CD4-positive, alpha-beta T cell treated with Interleukin-21 for 1 hour (primary cell): ENCODE measurements around the gene PCED1A.
A peak's percentile ranks its signal among the peaks of the same experiment; 100 is the strongest.

Experiments used
- DNase-seq: peaks from one replicate; pipeline ENCODE4 v3.0.0-alpha.2; 2020

PCED1A gene, protein sequence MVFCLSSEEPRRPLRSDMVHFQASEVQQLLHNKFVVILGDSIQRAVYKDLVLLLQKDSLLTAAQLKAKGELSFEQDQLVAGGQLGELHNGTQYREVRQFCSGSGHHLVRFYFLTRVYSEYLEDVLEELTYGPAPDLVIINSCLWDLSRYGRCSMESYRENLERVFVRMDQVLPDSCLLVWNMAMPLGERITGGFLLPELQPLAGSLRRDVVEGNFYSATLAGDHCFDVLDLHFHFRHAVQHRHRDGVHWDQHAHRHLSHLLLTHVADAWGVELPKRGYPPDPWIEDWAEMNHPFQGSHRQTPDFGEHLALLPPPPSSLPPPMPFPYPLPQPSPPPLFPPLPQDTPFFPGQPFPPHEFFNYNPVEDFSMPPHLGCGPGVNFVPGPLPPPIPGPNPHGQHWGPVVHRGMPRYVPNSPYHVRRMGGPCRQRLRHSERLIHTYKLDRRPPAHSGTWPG

DNA sequence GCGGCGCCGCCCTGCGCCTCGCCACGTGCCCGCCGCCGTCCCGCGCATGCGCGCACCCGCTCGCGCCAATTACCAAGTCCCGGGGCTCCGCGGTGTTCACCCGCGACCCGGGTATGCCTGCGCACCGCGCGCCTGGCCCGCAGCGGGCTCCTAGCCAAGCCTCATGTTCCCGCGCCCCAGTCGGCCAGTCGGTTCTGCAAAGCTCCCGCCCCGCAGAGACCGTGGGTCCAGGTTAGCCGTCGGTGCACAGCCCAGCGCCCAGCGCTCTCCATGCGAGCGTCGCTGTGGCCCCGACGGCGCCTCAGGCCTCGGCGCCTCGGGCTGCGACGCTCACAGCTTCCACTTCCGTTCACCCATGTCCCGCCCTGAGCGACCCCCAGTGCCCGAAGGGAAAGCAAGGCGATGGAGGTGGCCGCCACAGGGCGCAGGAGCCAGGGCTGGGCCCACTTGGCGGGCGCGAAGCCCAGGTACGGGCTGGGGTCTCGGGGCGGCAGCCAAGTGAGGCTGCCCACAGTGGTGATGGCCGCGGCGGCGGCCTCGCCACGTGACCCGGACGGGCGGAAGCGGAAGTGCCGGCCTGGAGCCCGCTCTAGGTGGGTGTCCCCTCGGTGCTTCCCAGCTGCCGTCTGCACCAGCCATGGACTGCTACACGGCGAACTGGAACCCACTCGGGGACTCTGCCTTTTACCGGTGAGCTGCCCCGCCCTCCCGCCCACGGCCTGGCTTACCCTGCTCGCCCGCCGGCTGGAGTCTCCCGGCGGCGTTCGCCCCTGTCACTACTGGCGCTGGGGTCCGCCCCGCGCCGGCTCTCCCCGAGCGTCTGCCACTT, at the start of gene PCED1A, which contains the start of gene VPS16:
PCED1A (minus strand) TSS at position 518 of the 829 bp plus-strand sequence. CDS start 743 bp downstream, outside the sequence.
VPS16 (plus strand) TSS at position 608 of the 829 bp plus-strand sequence; CDS start at position 638, 30 bp downstream.
- DNase-seq: peak; percentile 89

DNA sequence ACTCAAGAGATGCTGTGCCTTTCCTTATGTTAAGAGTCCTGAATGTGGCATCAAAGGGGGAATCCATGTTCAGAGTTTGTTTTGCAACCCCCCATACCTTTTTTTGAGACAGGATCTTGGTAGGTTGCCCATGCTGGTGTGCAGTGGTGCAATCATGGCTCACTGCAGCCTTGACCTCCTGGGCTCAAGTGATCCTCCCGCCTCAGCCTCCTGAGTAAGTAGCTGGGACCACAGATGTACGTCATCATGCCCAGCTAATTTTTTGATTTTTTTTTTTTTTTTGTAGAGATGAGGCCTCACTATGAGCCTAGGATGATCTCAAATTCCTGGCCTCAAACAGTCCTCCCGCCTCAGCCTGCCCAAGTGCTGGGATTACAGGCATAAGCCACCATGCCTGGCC, 49.3 kb upstream of the PCED1A start:
- DNase-seq: no peak

DNA sequence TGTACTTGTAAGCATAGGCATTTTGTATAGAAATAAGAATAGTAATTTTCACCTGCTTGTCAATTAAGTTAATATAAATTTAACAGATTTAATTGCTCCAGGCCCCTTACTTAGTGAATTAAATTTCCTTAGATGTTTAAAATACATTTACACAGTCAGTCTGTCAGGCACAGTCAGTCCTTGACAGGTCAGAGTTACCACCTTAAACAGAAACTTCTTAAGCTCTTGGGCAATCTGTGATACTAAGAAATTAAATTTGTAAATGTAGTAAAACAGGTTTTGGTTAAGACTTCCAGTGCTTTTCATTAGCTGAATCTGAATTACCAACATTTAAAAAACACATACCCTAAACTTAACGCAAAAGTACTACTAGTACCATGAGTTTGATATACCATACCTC, 48.8 kb upstream of the PCED1A start:
- DNase-seq: no peak

DNA sequence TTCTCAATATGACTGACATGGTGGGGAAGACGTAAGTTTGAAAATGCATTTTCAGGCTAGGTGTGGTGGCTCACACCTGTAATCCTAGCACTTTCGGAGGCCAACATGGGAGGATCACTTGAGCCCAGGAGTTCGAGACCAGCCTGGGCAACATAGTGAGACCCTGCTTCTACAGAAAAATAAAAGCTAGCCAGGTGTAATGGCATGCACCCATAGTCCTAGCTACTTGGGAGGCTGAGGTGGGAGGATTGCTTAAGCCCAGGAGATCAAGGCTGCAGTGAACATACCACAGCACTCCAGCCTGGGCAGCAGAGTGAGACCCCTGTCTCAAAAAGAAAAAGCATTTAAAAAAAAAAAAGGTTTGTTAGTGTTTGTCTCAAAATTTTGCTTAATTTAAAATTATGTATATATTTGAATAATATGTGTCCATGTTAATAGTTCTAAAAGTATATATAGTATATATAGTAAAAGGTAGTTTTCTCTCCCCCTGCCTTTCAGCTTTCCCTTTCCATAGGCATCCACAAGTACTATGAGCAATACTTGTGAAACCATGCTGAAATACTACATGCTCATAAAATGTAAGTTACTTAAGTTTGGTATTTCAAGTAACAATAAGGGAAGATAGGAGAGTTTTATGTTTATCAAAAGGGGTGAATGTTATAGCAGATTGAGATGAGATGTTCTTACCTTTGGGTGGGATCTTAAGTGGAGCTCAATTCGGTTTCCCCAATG, 47.9 kb upstream of the PCED1A start:
- DNase-seq: no peak

DNA sequence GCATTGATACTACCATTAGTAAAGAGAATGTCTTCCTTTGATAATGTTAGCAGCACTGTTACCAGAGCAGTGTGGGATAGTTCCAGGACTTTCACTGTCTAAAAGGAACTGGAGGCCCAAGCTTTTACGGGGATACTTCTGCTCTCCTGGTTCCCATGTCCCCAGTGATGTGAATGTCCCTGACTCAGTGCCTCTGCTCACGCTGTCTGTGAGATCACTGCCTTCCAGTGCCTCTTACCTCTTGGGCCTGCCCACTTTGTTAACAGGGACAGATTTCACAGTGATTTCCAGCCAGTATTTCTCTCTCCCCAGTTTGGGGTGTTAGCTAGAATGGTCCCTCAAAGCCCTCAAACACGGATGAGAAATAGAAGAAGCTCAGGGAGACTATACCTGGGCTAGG, 47.3 kb upstream of the PCED1A start:
- DNase-seq: no peak

DNA sequence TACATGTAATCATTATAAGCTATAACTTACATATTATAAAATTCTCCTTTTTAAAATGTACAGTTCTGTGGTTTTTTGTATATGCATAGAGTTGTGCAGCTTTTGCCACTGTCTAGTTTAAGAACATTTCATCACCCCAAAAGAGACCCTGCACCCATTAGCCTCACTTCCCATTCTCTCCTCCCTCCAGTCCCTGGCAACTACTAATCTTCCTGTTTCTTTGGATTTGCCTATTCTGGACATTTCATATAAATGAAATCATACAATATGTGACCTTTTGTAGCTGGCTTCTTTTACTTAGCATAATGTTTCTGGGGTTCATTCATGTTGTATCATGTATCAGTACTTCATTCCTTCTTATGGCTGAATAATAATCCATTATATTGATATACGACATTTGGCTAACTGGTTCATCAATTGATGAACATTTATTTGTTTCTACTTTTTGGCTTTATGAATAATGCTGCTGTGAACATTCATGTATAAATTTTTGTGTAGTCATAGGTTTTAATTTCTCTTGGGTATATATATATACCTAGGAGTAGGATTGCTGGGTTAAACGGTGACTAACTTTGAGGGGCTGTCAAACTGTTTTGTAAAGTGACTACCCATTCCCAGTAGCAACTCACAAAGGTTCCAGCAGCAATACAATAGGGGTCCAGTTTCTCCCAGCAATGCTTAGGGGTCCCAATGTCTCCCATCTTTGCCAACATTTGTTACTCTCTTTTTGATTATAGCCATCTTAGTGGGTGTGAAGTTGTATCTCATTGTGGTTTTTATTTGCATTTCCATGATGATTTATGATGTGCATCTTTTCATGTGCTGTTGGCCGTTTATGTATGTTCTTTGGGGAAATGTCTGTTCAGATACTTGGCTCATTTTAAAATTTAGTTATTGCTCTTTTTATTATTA, 43.5 kb upstream of the PCED1A start:
- no peak for DNase-seq

DNA sequence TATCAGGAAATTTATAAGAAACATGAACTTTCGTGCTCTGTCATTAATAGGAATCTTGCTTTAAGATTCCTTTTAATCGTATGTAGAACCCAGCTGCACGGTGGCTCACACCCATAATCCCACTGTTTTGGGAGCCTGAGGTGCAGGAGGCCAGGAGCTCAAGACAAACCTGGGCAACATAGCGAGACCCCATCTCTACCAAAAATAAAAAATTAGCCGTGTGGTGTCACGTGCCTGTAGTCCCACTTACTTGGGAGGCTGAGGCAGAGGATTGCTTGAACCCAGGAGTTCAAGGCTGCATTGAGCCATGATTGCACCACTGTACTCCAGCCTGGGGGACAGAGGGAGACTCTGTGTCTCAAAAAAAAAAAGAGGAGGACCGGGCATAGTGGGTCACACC, 40.2 kb upstream of the PCED1A start:
- DNase-seq: no peak

DNA sequence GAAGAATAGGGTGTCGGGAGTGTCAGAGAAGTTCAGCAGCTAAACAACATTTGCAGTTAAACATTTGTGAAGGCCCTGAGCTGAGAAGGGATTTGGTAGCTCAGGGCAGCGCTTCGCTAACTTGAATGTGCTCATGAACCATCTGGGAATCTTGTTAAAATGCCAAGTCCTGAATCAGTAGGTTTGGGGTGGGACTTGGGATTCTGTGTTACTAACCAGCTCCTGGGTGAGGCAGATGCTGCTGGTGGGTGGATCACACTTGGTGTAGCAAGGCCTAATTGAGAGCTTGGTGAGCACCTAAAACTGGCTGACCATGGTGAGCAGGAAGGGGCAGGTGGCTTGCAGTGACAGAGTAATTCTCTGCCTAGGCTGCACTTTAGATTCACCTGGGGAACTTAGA, 38.7 kb upstream of the PCED1A start:
- DNase-seq: no peak

DNA sequence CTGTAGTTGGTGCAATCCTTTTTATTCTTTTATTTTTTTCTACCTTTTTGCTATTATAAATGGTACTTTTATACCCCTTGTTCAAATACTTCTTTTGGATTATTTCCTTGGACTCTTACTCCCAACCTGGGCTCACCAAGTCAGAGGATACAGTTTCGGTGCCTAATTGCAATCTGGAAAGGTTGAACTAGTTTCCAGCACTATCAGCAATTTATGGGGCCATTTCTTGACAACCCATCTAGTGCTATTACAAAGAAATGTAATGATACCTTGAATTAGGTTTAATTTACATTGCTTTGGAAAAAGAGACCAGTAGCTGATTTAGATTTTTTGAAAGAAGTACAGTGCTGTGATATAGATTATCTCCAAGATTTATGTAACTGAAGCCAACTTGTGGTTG, 38.1 kb upstream of the PCED1A start:
- DNase-seq: no peak

DNA sequence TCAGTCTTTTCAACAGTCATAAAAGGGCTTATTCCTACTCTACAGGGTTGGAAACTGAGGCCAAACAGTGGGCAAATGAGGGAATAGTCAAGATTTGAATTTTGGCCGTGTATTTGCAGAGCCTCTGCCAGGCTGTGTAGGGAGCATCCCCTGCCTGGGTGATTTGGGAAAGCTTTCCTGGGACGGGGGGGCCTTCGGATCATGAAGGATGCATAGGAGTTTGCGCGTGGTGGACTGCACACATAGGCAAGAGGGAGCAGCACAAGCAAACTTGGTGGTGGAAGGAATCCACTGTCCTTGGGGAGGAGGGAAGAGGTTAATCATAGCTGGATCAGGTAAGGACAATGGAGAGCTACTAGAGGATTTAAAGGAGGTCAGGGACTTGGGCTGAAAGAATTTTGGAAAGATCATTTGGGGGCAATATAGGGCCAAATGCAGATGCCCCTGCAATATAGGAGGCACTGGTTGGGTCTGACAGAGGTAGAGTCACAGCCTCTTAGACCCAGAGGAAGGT, 35.3 kb upstream of the PCED1A start:
- no peak for DNase-seq

DNA sequence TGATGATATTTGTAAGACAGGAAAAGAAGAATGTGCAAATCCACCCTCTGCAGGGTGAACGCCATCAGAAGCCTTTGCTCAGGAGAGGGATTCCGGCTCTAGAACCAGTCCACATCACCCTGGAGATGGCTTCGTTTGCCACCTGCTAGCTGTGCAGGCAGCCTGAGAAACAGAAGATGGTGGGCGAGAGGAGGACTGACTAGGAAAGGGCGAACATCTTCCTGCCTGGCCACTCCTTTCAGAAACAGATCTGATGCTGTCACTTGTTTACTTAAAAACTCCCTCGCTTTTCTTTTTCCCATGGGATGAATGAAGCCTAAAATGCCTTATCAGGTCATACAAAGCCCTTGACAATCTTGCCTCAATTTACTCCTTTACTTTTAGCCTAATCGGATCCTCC, 34.0 kb upstream of the PCED1A start:
- peak; percentile 6 for DNase-seq

DNA sequence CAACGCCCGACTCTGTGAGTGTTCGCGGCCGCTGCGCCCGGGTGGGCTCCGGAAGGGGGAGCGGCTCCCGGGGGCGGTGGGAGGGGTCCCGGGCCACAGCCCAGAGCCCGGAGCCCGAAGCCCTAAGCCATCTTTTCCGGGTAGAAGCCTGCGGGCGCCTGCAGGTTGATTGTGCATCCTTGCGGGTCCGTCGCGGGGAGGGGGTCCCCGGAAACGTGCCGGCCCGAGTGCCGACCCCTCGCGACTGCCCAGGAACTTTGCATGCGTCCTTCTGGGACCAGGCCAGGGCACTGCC, 33.2 kb upstream of the PCED1A start:
- peak; percentile 69 for DNase-seq

DNA sequence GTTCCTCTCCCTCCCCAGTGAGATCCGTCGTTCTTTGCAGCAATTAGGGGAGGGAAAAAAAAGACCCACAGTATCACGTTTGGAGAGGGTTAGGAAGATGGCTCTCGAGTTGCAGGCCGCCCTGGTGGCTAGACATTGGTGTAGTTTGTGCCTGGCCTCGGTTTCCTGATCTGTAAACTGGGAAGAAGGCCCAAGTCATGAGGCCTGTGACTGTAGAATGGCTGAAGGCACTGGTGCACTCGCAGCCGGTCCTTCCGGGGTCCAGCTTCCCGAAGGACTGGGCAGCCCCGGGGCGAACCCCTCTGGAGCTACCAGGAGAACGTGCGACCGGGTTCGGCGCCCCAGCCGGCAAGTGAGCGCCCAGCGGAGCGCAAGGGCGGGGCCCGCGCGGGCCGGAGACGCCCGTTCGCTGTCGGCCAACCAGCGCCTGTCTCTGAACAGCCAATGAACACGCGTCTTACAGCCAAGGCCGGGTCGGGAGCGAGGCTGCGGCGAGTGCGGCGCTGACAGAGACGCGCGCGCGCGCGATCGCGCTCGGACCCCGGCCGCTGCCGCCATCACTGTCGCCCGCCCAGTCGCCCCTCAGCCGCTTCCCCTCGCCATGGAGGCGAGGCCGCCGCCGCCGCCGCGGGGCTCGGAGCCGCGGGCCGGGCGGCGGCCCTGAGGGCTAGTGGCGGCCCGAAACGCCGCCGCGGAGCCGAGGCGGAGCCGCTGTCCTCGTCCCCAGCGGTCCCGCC, 32.7 kb upstream of the PCED1A start, which contains the start of gene PTPRA:
PTPRA (plus strand) TSS at position 472 of the 737 bp plus-strand sequence. CDS start 90,797 bp downstream, outside the sequence.
- peak; percentile 93 for DNase-seq

DNA sequence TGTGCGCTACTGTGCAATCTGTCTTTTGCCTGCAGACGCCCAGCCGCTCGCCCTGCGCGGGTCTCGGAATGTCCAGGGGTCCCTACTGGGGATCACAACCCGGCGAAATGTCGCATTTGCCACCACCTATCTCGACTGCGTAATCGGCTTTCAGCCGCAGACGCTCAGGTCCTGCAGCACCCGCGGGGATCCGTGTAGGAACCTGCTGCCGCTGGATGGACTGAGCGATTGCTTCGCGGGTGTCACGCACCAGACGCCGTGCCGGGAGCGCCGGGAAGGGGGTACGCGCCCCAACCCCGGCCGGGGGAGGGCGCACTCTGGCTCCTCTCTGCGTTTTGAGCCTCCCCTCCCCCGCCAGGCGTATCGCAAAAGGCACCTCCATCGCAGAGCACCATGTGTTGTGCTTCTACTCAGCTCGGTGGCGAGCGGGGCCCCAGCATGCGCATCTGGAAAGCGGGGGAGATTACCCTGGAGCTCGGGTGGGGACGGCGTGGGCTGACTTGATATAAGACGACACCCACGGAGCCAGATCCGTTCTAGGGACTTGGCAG, 32.1 kb upstream of the PCED1A start:
- peak; percentile 74 for DNase-seq

DNA sequence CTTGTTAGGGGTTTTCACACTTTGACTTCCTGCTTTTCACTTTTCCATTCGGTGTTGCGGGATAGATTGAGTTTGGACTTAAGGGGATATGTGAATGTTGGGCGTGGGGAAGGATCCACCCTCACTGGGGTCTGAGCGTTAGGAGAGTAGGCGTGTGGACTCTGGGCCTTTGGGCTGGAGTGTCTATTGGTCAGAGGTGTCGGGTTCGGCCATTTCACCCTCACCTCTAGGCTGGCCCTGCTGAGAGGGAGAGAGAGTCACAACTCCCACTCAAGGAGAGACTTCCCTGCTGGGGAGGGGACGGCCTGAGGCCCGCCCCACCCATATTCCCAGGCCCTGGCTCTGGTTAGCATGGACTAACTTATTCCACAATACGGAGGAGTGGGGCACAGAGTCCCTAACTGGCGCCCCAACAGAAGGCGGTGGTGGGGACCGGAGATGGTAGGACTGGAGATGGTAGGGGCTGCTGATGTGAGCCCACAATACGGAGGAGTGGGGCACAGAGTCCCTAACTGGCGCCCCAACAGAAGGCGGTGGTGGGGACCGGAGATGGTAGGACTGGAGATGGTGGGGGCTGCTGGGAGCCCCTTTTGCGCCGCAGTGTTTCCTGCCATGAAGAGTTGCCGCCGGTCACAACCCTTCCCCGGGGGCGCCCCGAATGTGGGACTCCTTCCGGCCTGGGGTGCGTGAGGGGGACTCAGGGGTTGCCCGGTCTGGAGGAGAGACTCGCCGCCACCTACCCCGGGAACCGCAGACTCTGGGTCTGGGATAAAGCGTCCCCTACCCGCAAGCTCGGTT, 31.4 kb upstream of the PCED1A start:
- DNase-seq: peak; percentile 25

DNA sequence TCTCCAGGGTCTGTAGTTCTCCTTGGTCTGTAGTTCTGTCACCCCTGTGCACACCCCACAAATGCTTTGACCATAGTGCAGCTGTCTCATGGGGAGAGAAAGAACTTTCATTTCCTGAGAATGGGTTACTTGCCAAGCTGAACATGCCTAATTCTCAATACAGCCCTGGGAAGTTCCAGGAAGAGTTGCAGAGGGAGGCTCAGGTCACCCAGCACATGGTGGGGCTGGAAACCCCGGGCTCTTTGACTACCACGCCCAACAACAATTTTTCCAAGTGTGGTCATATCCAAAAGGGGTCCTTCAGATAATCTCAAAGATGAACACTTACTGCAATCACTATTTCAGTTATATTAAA, 30.6 kb upstream of the PCED1A start:
- no peak for DNase-seq

DNA sequence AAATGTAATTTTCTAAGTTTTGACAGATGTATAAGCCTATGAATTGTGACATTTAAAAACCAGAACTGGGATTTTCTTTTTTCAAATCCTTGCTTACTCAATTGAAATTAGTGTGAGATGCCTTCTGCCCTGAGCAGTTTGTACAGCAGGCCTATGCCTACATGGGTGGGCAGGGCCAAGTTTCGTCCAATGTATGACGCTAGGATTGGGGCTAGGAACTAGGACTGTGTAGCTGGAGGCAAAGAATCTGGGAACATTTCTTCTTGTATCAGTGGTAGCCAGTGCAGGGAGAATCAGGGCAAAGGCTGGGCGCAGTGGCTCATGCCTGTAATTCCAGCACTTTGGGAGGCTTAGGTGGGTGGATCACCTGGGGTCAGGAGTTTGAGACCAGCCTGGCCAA, 28.9 kb upstream of the PCED1A start:
- DNase-seq: no peak

DNA sequence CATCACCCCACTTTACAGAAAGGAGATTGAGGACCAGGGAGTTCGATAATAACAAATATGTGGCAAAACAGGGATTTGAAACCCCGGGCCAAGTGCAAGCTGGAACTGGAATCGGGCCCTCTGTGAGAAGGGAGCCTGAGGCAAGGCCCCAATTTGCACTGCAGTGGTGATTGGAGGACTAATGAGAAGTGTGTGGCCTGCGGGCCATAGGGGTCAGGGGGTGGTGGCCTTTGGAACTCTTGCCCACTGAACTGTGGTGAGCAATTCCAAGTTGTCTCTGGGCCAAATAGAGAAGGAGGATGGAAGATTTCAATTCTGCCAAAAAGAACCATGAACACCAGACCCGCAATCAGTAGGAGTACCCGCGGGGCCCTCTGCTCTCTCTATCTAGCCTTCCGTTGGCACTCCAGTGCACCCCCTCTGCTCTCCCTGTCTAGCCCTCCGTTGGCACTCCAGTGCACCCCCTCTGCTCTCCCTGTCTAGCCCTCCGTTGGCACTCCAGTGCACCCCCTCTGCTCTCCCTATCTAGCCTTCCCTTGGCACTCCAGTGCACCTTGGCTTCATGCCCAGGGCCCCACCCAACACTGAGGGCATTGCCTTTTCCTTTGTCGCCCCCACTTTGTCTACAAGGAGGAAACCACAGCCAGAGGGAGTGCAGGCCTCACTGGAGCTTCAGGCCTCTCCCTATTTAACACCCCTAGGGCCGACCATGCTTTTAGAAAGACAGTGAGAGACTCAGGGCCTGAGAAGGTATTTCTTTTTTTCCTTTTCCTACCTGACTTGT, 26.8 kb upstream of the PCED1A start:
- DNase-seq: no peak

DNA sequence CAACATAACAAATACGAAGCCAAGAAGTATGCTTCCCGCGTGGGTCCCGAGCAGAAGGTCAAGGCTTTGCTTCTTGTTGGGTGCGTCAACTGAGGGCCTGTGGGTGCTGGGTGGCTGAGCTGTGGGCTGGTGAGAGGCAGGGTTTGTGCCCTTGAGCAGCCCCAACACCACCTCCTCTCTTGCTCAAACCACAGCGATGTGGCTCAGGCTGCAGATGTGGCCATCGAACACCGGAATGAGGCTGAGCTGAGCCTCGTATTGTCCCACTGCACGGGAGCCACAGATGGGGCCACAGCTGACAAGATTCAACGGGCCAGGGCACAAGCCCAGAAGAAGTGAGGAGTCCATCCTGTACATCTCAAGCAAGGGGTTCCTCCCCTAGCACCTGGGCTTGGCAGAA, 25.8 kb upstream of the PCED1A start:
- peak; percentile 10 for DNase-seq
